ENCODE measurements around the gene CCNJ. TPM values are rescaled to one million over a fixed set of nuclear protein-coding genes. Genes with fewer than 3 reads are reported as not detected.

The CCNJ gene
- total and polyA plus RNA-seq, 2 of the 13 experiments (the other 11 are each of a cell fraction or from before 2014, with no cell fraction given): 14.1 to 21.5 TPM

DNA sequence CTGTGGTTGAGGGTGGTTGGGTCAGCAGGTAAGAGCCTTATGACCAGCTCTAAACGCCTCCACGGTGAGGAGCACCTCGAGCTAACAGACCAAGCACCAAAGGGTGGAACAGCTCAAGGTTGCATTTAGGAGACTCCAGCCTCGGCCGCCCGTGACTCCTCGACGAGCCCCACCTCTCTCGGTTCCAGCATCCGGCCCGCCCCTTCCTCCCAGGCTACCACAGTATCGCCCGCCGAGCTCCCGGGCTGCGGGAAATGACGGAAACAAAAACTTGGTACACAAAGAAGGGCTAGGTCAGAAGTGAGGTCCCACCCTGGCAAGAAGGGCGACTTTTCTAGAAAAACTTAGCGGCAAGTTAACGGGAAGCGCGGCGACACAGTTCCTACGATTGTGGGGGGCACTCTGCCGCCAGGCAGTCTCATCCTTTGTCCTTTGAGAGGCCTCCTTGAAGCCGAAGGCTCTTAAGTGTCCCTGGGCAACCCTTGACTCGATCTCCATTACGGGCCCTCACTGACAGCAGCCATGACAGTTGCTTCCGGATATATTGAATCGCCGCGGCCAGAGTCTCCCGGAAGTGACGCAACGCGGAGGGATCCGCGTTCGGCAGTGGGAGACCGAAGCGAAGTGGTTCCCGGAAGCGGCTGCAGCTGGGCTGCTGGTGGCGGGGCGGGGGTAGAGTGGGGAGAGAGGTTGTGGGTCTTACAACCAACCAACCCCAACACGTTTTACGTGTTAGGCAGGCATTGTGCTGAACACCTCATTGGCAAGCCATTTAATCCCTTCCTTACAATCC lies 46.5 kb downstream of the CCNJ start (continued):
- no peak for TF ChIP-seq NFE2L1 (CRISPR knock-in tag; IDR thresholded peaks at IDR 0.05; ENCODE audit: borderline replicate concordance)
- TF ChIP-seq ZNF484 (CRISPR knock-in tag; IDR thresholded peaks at IDR 0.05; ENCODE audit: borderline replicate concordance, low read depth): no peak
- TF ChIP-seq MZF1 (CRISPR knock-in tag; IDR thresholded peaks at IDR 0.05; ENCODE audit: borderline replicate concordance): no peak
- TF ChIP-seq NR2F1 (CRISPR knock-in tag; IDR thresholded peaks at IDR 0.05): peak in 1 of 2 experiments; percentile 42; a peak in 2 of 4 replicates
- TF ChIP-seq EHMT2 (IDR thresholded peaks at IDR 0.05; ENCODE audit: borderline replicate concordance, low read depth, low read length): peak; percentile 94
- TF ChIP-seq HMGA1 (CRISPR knock-in tag; conservative IDR thresholded peaks at IDR 0.05): no peak
- TF ChIP-seq ZNF101 (CRISPR knock-in tag; IDR thresholded peaks at IDR 0.05; ENCODE audit: borderline replicate concordance, low read depth): no peak
- no peak; the same call in 1 of the 2 replicates for TF ChIP-seq NFYB (CRISPR knock-in tag; IDR thresholded peaks at IDR 0.05)
- TF ChIP-seq, protein P1, sequence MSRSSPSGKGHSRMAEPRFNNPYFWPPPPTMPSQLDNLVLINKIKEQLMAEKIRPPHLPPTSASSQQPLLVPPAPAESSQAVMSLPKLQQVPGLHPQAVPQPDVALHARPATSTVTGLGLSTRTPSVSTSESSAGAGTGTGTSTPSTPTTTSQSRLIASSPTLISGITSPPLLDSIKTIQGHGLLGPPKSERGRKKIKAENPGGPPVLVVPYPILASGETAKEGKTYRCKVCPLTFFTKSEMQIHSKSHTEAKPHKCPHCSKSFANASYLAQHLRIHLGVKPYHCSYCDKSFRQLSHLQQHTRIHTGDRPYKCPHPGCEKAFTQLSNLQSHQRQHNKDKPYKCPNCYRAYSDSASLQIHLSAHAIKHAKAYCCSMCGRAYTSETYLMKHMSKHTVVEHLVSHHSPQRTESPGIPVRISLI (CRISPR knock-in tag; IDR thresholded peaks at IDR 0.05; ENCODE audit: borderline replicate concordance): no peak
- TF ChIP-seq KLF6 (CRISPR knock-in tag; IDR thresholded peaks at IDR 0.05): peak; percentile 69
- no peak for TF ChIP-seq CHD4 (IDR thresholded peaks at IDR 0.05; ENCODE audit: borderline replicate concordance, low read length)
- TF ChIP-seq MBNL3 (CRISPR knock-in tag; conservative IDR thresholded peaks at IDR 0.05): no peak
- peak; percentile 25; the same call in 1 of the 2 replicates for TF ChIP-seq BHLHE40 (IDR thresholded peaks at IDR 0.05; ENCODE audit: low read length)
- peak; percentile 60 for TF ChIP-seq HES4 (CRISPR knock-in tag; IDR thresholded peaks at IDR 0.05; ENCODE audit: borderline replicate concordance)
- TF ChIP-seq, protein P2, sequence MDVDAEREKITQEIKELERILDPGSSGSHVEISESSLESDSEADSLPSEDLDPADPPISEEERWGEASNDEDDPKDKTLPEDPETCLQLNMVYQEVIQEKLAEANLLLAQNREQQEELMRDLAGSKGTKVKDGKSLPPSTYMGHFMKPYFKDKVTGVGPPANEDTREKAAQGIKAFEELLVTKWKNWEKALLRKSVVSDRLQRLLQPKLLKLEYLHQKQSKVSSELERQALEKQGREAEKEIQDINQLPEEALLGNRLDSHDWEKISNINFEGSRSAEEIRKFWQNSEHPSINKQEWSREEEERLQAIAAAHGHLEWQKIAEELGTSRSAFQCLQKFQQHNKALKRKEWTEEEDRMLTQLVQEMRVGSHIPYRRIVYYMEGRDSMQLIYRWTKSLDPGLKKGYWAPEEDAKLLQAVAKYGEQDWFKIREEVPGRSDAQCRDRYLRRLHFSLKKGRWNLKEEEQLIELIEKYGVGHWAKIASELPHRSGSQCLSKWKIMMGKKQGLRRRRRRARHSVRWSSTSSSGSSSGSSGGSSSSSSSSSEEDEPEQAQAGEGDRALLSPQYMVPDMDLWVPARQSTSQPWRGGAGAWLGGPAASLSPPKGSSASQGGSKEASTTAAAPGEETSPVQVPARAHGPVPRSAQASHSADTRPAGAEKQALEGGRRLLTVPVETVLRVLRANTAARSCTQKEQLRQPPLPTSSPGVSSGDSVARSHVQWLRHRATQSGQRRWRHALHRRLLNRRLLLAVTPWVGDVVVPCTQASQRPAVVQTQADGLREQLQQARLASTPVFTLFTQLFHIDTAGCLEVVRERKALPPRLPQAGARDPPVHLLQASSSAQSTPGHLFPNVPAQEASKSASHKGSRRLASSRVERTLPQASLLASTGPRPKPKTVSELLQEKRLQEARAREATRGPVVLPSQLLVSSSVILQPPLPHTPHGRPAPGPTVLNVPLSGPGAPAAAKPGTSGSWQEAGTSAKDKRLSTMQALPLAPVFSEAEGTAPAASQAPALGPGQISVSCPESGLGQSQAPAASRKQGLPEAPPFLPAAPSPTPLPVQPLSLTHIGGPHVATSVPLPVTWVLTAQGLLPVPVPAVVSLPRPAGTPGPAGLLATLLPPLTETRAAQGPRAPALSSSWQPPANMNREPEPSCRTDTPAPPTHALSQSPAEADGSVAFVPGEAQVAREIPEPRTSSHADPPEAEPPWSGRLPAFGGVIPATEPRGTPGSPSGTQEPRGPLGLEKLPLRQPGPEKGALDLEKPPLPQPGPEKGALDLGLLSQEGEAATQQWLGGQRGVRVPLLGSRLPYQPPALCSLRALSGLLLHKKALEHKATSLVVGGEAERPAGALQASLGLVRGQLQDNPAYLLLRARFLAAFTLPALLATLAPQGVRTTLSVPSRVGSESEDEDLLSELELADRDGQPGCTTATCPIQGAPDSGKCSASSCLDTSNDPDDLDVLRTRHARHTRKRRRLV (CRISPR knock-in tag; IDR thresholded peaks at IDR 0.05): peak; percentile 86
- TF ChIP-seq, protein P3, sequence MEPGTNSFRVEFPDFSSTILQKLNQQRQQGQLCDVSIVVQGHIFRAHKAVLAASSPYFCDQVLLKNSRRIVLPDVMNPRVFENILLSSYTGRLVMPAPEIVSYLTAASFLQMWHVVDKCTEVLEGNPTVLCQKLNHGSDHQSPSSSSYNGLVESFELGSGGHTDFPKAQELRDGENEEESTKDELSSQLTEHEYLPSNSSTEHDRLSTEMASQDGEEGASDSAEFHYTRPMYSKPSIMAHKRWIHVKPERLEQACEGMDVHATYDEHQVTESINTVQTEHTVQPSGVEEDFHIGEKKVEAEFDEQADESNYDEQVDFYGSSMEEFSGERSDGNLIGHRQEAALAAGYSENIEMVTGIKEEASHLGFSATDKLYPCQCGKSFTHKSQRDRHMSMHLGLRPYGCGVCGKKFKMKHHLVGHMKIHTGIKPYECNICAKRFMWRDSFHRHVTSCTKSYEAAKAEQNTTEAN (CRISPR knock-in tag; conservative IDR thresholded peaks at IDR 0.05): no peak; the same call in 1 of the 2 replicates
- TF ChIP-seq, protein P4, sequence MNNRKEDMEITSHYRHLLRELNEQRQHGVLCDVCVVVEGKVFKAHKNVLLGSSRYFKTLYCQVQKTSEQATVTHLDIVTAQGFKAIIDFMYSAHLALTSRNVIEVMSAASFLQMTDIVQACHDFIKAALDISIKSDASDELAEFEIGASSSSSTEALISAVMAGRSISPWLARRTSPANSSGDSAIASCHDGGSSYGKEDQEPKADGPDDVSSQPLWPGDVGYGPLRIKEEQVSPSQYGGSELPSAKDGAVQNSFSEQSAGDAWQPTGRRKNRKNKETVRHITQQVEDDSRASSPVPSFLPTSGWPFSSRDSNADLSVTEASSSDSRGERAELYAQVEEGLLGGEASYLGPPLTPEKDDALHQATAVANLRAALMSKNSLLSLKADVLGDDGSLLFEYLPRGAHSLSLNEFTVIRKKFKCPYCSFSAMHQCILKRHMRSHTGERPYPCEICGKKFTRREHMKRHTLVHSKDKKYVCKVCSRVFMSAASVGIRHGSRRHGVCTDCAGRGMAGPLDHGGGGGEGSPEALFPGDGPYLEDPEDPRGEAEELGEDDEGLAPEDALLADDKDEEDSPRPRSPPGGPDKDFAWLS (CRISPR knock-in tag; IDR thresholded peaks at IDR 0.05; ENCODE audit: borderline replicate concordance): no peak
- TF ChIP-seq SMAD1 (CRISPR knock-in tag; IDR thresholded peaks at IDR 0.05; ENCODE audit: borderline replicate concordance, low read depth): peak; percentile 59; the same call in 1 of the 2 replicates

All from HepG2 (cell line).